GM21360 (cell line): ENCODE results near the gene SPRING1.
"Not testable (repeated sequence)": the region's sequence is repeated elsewhere in the genome, so short reads cannot be mapped to it uniquely, and the experiment has no call there.

Experiments
- ATAC-seq: cut with Tn5 transposase; IDR thresholded peaks from one replicate; pipeline ENCODE4 v1.9.1; 2021; ENCODE audit warnings: mild to moderate bottlenecking, moderate library complexity; ENCODE audit not compliant: unreplicated experiment

SPRING1 gene

GRCh38 chr12:116742787-116743186 lies 4.9 kb upstream of the SPRING1 start:
- not testable (repeated sequence) for ATAC-seq

GRCh38 chr12:116739381-116739887 lies 1.6 kb upstream of the SPRING1 start:
- no peak for ATAC-seq

GRCh38 chr12:116736962-116737773 lies 701 bp downstream of the SPRING1 start:
- no peak for ATAC-seq

GRCh38 chr12:116735951-116736599 lies 1.8 kb downstream of the SPRING1 start:
- ATAC-seq, result no peak

- ATAC-seq, result no peak
Measured at GRCh38 chr12:116735084-116735483, 2.8 kb downstream of the SPRING1 start.

GRCh38 chr12:116734156-116734768 lies 3.6 kb downstream of the SPRING1 start:
- no peak for ATAC-seq

GRCh38 chr12:116731801-116732200 lies 6.1 kb downstream of the SPRING1 start:
- ATAC-seq, result no peak

GRCh38 chr12:116727891-116728290 lies 10.0 kb downstream of the SPRING1 start:
- ATAC-seq, result no peak

GRCh38 chr12:116727261-116727660 lies 10.6 kb downstream of the SPRING1 start:
- no peak for ATAC-seq

GRCh38 chr12:116726694-116727093 lies 11.2 kb downstream of the SPRING1 start:
- no peak for ATAC-seq

- no peak for ATAC-seq
Measured at GRCh38 chr12:116722245-116722644, 15.6 kb downstream of the SPRING1 start.

- ATAC-seq, result no peak
Measured at GRCh38 chr12:116719731-116720528, 17.9 kb downstream of the SPRING1 start.

GRCh38 chr12:116718655-116719454 lies 19.0 kb downstream of the SPRING1 start:
- no peak for ATAC-seq

GRCh38 chr12:116717466-116718437 lies 20.1 kb downstream of the SPRING1 start:
- no peak for ATAC-seq

GRCh38 chr12:116714175-116714574 lies 23.7 kb downstream of the SPRING1 start:
- no peak for ATAC-seq

- no peak for ATAC-seq
Measured at GRCh38 chr12:116713527-116713926, 24.3 kb downstream of the SPRING1 start.

GRCh38 chr12:116712458-116713303 lies 25.2 kb downstream of the SPRING1 start:
- no peak for ATAC-seq
